ENCODE data around the gene CNBP. TPM values are rescaled to one million over a fixed set of nuclear protein-coding genes. Genes with fewer than 3 reads are reported as not detected.
"Not testable (repeated sequence)": the region's sequence is repeated elsewhere in the genome, so short reads cannot be mapped to it uniquely, and the experiment has no call there.

CNBP gene
- total RNA-seq, 1 donor from 2014 or later: 298 TPM

DNA sequence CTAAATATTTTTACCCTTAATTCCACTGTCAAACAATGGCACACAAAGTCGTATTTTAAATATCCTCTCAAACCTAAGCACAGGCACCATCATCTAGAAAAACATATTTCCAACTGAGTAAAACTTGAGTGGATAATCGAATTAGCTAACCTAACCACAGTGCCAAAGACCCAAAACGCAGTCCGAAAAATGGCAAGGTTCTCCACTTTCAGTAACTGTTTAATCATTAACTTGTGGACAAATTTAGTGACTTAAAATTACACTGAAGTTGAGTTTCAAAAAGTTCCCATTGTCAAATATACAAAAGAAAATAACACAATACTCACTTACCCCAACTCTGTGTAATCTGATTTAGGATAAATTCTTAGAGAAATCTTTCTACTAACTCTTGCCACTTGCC lies 10.0 kb downstream of the CNBP start:
- ATAC-seq (no peak), DNase-seq (no peak)
- Histone ChIP-seq H3K27me3 (ENCODE audit: low read depth) (no peaks in the 10 kb centered on the region), H3K4me1 (peaks cover 72% of the 10 kb centered on the region), H3K9me3 (no peaks in the 10 kb centered on the region), H3K36me3 (peaks cover 80% of the 10 kb centered on the region), H3K4me3 (no peak overlapping the region), H3K27ac (no peak overlapping the region)
- TF ChIP-seq, protein P1, sequence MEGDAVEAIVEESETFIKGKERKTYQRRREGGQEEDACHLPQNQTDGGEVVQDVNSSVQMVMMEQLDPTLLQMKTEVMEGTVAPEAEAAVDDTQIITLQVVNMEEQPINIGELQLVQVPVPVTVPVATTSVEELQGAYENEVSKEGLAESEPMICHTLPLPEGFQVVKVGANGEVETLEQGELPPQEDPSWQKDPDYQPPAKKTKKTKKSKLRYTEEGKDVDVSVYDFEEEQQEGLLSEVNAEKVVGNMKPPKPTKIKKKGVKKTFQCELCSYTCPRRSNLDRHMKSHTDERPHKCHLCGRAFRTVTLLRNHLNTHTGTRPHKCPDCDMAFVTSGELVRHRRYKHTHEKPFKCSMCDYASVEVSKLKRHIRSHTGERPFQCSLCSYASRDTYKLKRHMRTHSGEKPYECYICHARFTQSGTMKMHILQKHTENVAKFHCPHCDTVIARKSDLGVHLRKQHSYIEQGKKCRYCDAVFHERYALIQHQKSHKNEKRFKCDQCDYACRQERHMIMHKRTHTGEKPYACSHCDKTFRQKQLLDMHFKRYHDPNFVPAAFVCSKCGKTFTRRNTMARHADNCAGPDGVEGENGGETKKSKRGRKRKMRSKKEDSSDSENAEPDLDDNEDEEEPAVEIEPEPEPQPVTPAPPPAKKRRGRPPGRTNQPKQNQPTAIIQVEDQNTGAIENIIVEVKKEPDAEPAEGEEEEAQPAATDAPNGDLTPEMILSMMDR (IDR thresholded peaks at IDR 0.05): no peak
- intact Hi-C loops (cut with DNase I): no loop called here

DNA sequence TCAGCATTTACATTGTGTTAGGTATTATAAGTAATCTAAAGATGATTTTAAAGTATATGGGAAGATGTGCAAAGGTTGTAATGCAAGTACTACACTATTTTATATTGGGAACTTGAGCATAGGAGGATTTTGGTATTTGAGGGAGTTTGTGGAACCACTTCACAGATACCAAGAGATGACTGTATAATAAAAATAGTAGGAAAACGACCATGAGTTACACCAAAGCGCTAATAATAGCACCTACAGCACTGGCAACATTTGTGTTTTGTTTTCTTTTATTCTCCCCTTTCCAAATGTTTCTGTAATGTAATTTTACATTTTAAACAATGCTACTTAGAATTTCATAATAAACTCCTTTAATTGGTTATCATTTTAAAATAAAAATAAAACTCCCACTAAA lies 10.5 kb downstream of the CNBP start:
- H3K4me1 ChIP-seq: peaks cover 67% of the 10 kb centered on the region
- H3K27me3 ChIP-seq (ENCODE audit: low read depth): no peaks in the 10 kb centered on the region
- no peak overlapping the region for H3K4me3 ChIP-seq
- no peak for ATAC-seq
- H3K36me3 ChIP-seq: peaks cover 79% of the 10 kb centered on the region
- H3K9me3 ChIP-seq: no peaks in the 10 kb centered on the region
- DNase-seq: no peak
- no peak overlapping the region for H3K27ac ChIP-seq
- intact Hi-C loops (cut with DNase I): no loop called here
- TF ChIP-seq, protein P1 (IDR thresholded peaks at IDR 0.05): no peak

DNA sequence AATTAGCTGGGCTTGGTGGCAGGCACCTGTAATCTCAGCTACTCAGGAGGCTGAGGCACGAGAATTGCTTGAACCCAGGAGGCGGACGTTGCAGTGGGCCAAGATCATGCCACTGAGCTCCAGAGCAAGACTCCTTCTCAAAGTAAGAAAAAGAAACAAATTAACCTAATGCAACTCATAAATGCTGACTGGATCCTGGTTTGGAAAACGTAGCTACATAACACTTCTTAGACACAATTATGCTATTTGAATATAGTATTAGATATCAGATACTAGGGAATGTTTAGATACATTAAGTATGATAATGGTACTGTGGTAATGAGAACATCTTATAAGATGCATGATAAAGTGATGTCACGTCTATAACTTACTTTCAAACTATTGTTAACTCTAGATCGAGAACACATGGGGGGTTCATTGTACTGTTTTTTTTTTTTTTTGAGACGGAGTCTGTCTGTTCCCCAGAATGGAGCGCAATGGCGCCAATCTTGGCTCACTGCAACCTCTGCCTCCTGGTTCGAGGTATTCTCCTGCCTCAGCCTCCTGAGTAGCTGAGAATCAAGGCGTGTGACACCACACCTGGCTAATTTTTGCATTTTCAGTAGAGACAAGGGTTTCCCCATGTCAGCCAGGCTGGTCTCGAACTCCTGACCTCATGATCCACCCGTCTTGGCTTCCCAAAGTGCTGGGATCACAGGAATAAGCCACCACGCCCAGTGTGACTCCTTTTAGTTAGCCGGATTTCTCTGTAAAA lies 16.9 kb downstream of the CNBP start:
- DNase-seq: no peak
- Histone ChIP-seq H3K27ac (no peak overlapping the region), H3K27me3 (ENCODE audit: low read depth) (no peaks in the 10 kb centered on the region), H3K9me3 (no peaks in the 10 kb centered on the region), H3K36me3 (peaks cover 61% of the 10 kb centered on the region), H3K4me3 (no peak overlapping the region), H3K4me1 (peaks cover 18% of the 10 kb centered on the region)
- ATAC-seq: no peak
- intact Hi-C loops (cut with DNase I): no loop called here
- TF ChIP-seq, protein P1 (IDR thresholded peaks at IDR 0.05): no peak

DNA sequence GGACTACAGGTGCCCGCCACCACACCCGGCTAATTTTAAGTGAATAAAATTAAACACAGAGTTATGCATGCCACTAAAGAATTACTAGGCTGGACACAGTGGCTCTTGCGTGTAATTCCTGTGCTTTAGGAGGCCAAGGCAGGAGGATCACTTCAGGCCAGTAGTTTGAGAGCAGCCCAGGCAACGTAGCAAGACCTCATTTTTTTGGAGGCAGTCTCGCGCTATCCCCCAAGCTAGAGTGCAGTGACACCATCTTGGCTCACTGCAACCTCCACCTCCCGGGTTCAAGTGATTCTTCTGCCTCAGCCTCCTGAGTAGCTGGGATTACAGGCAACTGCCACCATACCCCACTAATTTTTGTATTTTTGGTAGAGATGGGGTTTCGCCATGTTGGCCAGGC lies 18.1 kb downstream of the CNBP start:
- intact Hi-C loops (cut with DNase I); ATAC-seq; DNase-seq; H3K4me1 ChIP-seq; H3K4me3 ChIP-seq; H3K27me3 ChIP-seq (ENCODE audit: low read depth); H3K9me3 ChIP-seq; H3K27ac ChIP-seq: not testable (repeated sequence)
- peaks cover 50% of the 10 kb centered on the region for H3K36me3 ChIP-seq

DNA sequence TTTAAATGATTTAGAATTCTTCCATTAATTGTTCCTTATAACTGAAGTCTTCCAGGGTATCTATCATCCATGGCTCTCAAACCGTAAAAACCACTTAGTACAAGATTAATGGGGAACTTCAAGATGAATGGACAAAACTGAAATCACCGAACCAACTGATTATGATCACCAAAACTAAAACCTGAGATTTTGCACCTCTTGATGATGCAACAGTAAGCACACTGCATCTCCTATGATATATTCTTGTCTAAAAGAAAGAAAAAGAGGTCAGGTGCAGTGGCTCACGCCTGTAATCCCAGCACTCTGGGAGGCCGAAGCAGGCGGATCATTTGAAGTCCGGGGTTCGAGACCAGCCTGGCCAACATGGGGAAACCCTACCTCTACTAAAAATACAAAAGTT lies 19.2 kb downstream of the CNBP start:
- H3K4me1 ChIP-seq: peaks cover 17% of the 10 kb centered on the region
- intact Hi-C loops (cut with DNase I): no loop called here
- DNase-seq: no peak
- no peak overlapping the region for H3K27ac ChIP-seq
- no peak overlapping the region for H3K4me3 ChIP-seq
- no peaks in the 10 kb centered on the region for H3K27me3 ChIP-seq (ENCODE audit: low read depth)
- TF ChIP-seq, protein P1 (IDR thresholded peaks at IDR 0.05): no peak
- no peak for ATAC-seq
- peaks cover 39% of the 10 kb centered on the region for H3K36me3 ChIP-seq
- H3K9me3 ChIP-seq: no peaks in the 10 kb centered on the region

DNA sequence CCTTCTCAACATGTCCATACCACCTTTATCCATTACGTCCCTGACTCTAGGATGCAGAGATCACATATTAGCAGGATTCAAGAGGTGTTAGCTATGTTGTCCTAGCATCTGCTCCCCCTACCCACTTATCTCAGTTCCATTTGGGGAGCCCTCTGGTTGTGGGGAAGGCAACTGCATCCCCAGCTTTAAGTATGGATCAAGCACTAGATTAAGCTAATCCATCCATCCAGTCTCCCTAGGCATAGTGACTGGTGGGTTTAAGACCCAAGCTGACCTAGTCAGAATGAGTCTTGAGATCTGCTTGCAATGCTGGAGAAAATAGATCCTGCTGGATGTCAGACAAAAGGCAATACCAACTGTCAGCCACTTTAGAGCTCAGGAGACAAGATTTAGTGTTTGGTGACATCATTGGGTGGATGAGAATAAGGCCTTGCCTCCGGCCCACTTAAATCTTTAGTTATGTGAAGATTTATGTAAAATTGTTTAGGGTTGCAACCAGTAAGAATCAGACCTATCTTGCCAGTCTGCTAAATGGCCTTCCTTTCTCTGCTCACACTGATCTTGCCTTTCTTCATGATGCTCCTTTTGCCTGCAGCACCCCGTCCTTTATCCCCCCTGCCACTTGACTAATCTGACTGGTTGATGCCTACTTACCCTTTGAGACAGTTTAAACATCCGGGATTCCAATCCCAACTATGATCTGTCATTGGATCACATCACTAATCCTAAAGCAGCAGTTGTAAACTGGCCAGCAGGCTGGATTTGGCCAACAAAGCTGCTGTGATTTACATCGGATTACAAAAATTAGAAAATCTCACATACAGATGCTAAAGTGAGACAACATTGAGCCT lies 20.7 kb downstream of the CNBP start:
- intact Hi-C loops (cut with DNase I): no loop called here

More for the DNA sequence above, 20.7 kb downstream of the CNBP start:
- Histone ChIP-seq H3K27me3 (ENCODE audit: low read depth) (no peaks in the 10 kb centered on the region), H3K4me1 (peaks cover 26% of the 10 kb centered on the region), H3K9me3 (no peaks in the 10 kb centered on the region), H3K4me3 (no peak overlapping the region), H3K36me3 (peaks cover 37% of the 10 kb centered on the region), H3K27ac (no peak overlapping the region)
- TF ChIP-seq, protein P1 (IDR thresholded peaks at IDR 0.05): no peak
- DNase-seq: no peak
- no peak for ATAC-seq
